HL-60 (cell line): ENCODE measurements around the gene COG2.

ENCODE experiments used
- POLR2AphosphoS5 ChIP-seq: IDR thresholded peaks from 2 replicates; pipeline ENCODE4 v1.6.1; 2012; ENCODE audit warnings: low read depth
- SPI1 ChIP-seq: IDR thresholded peaks from 2 replicates; pipeline ENCODE4 v1.6.1; 2012; ENCODE audit warnings: low read depth, mild to moderate bottlenecking, borderline replicate concordance
- TF ChIP-seq, protein P1 (sequence below): IDR thresholded peaks from one replicate; pipeline ENCODE4 v1.5.1; 2011; ENCODE audit warnings: low read length, control low read depth, inconsistent platforms; ENCODE audit not compliant: insufficient read depth

GRCh38 chr1:230641900-230642262, 400 bp upstream of the COG2 start:
- TF ChIP-seq SPI1 (no peak), POLR2AphosphoS5 (no peak)
- TF ChIP-seq, protein P1, sequence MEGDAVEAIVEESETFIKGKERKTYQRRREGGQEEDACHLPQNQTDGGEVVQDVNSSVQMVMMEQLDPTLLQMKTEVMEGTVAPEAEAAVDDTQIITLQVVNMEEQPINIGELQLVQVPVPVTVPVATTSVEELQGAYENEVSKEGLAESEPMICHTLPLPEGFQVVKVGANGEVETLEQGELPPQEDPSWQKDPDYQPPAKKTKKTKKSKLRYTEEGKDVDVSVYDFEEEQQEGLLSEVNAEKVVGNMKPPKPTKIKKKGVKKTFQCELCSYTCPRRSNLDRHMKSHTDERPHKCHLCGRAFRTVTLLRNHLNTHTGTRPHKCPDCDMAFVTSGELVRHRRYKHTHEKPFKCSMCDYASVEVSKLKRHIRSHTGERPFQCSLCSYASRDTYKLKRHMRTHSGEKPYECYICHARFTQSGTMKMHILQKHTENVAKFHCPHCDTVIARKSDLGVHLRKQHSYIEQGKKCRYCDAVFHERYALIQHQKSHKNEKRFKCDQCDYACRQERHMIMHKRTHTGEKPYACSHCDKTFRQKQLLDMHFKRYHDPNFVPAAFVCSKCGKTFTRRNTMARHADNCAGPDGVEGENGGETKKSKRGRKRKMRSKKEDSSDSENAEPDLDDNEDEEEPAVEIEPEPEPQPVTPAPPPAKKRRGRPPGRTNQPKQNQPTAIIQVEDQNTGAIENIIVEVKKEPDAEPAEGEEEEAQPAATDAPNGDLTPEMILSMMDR: no peak
